Cardiac septum (tissue), 1 donor: ENCODE results near the gene MCFD2. TPM values are rescaled to one million over a fixed set of nuclear protein-coding genes. Genes with fewer than 3 reads are reported as not detected.

ENCODE experiments used
- DNase-seq: peaks from one replicate; pipeline ENCODE4 v3.0.0-alpha.2; 2020; ENCODE audit warnings: low spot score
- intact Hi-C: fragments of 100-400 bp; cut with DNase I; formaldehyde crosslinking; loops from one replicate; pipeline ENCODE4 v1.14.0; 2022
- total RNA-seq: library from RNA; stranded (reverse); fragmentation: NEBNext Ultra II Directional; extraction: Animal tissue kit (Norgen Biotek cat#: 25700); gene quantifications from one replicate; pipeline ENCODE4 v1.2.1, GENCODE V29; 2021
- donor health status: DM: no; HTN: no; CAD: no.

The MCFD2 gene
- total RNA-seq, 1 donor from 2014 or later, result 55.1 TPM

DNA sequence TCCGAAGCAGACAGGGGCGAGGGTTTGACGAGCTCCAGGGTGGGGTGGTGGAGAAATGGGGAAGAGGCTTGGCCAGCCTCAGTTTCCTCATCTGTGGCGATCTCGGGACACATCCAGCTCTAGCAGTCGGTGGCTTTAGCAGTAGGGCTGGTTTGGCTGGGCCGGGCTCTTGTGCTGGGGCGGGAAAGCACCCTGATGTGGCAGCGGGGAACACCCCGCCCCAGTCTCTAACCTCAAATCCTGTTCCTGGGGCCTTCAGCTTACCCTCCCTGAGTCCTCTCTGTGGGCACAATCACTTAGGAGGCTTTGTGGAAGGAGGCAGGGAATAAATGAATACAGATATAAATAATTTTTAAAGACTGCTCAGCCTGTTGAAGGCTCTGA lies 26.5 kb upstream of the MCFD2 start:
- no peak for DNase-seq

DNA sequence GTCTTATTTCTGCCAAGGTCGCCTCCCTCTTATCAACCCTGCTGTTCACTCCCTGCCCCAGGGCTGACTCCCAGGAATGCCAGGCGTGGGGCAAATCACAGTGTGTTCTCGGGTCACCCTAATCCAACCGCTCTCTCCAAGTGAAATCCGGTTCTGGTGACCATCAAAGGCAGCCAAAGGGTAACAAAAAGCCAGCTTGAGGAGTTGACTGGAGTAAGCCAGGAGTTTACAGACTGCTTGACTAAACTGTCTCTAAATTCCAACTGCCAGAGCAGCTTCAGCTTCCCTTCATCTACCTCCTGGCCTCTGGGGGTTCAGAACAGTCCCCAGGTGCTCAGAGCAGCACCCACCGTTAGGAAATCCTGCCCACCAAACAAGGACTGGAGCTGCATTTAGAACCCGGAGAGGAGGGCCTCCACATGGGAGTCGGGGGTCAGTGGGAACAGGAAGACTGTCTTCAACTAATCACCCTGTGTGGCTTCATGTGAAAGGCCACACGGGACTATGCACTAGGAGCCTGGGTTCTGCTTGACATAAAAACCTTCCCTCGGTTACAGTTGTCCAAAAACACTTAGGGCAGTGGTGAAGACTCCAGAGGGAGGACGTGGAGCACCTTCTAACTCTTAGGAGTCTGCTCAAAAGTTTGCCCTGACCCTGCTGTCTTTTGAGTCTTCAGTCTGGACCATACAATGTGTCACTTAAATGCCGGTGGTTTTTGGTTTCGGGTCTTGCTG lies 24.2 kb upstream of the MCFD2 start:
- intact Hi-C loops, result no loop called here
- no peak for DNase-seq

More for the DNA sequence above, 26.5 kb upstream of the MCFD2 start:
- intact Hi-C loops, result no loop called here

DNA sequence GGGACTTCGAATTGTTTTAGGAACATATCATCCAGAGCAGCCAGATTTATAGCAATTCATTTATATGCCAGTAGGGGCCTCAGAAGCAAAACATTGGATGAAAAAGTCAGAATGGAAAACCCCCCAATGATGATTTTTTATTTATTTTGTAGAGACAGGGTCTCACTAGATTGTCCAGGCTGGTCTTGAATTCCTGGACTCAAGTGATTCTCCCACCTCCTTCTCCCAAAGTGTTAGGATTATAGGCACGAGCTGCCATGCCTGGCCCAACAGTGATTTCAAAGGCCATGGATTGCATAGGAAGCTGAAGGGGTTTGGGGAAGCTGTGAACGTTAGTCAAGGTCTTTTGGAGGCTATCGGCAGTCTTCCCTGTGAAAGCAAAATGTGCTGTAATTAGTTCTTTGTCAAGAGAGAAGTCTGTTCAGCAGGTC lies 21.9 kb upstream of the MCFD2 start:
- intact Hi-C loops, result no loop called here

DNA sequence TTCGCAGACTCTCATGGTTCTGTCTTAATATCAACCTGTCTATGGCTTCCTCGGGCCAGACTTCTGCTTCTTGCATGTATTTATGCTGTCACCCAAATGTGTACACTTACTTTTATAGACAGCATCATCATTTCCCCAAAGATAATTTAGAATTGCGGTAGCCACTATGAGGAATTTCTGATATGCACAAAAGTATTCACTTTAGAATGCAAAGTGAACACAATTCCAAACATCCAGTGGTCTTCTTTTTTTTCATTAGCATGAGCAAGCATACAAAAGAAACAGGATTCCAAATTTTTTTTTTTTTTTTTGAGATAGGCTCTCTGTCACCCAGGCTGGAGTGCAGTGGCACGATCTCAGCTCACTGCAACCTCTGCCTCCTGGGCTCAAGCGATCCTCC lies 21.0 kb upstream of the MCFD2 start:
- no peak for DNase-seq
- intact Hi-C loops, result no loop called here

More for the DNA sequence above, 21.9 kb upstream of the MCFD2 start:
- DNase-seq, result no peak

DNA sequence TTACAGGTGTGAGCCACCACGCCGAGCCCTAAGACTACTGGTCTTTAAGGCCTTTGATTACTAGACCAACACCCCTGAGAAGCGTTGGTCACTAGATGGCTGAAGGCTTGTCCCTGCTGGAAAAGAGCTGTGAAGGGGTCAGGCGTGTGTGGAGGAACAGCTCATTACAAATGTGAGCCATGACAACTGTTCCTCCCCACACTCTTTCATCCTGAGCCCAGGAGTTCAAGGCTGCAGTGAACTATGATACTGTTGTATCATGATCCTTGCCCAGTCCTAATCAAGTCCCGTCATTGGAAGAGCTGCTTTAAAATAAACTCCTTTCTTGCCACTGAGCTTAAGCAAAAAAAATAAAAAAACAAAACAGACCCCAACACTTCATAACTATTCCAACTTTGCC lies 19.5 kb upstream of the MCFD2 start:
- DNase-seq, result no peak
- intact Hi-C loops, result no loop called here

DNA sequence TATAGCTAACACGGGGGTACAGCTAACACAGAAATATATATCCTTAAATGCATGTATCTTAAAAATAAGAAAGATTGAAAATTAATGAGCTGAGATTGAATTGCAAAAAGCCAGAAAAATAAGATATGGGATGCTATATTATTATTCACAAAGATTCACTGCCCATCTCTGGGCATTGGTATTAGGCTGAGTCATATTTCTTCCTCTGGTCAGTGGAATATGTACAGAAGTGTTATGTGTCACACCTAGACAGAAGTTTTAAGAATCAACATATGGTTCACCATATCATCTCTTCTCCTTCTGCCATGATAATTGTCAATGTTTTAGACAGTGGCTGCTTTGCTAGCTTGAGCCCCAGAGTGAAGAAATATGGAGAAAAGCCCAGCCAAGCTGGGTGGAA lies 14.0 kb upstream of the MCFD2 start:
- DNase-seq, result no peak
- intact Hi-C loops, result no loop called here

DNA sequence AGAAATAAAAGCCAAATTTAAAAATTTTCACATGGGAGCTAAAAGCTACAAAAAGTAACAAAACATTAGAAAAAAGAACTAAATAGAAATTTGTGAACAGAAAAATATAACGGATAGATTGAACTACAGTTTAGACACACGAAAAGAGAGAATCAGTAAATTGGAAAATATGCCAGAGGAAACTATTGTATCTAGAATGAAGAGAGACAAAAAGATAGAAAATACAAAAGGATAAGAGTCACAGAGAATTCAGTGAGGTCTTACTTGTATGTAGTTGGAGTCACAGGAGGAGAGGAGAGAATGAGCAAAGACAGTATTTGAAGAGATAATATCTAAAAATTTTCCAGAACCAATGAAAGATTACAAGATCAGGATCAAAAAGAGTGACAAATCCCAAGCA lies 11.3 kb upstream of the MCFD2 start:
- intact Hi-C loops, result no loop called here
- DNase-seq, result no peak

DNA sequence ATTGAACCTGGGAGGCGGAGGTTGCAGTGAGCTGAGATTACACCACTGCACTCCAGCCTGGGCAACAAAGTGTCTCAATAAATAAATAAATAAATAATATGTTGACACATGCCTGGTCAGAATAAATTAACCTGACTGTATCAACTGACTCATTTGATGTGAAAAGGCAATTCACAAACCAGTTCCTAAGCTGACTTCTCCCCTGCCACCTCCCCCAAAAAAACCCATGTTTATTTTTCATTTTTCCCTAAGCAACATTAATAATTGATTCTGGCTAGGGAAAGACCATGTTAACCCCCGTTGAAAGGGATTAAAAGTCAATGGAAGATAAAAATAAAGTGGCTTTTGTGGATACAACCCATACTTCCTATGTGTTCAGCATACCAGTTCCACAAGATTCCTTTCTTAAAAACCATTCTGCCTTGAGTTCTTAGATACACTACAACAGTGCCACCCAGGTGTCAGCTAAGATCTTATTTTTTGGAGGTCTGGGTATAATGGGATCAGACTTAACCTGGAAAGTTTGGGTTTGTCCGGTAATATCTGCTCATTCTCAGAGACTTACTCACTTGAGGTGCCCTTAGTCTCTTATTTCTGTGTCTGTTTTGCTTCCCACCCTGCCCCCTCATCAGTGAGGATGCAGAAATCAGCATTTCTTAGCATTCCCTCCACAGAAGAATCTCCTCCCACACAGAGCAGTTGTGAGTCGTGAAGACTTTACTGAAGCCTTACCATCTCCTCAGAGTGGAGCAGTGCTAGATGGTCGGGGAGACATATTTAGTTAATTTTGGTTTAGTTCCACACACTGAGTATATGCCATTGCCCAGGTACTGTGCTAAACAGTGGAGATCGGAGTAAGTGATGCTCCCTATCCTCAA lies 10.1 kb upstream of the MCFD2 start:
- DNase-seq, result no peak
- intact Hi-C loops, result no loop called here

DNA sequence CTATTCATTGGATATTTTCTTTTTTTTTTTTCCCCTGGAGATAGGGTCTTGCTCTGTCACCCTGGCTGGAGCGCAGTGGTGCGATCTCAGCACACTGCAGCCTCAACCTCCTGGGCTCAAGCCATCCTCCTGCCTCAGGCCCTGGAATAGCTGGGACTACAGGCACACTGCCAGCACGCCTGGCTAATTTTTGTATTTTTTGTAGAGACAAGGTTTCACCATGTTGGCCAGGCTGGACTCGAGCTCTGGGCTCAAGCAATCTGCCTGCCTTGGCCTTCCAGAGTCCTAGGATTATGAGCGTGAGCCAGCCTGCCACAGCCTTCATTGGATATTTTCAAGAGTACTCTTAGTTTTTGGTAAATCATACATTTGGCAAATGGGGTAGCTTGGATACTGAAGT lies 9.0 kb upstream of the MCFD2 start:
- intact Hi-C loops, result no loop called here
- no peak for DNase-seq

DNA sequence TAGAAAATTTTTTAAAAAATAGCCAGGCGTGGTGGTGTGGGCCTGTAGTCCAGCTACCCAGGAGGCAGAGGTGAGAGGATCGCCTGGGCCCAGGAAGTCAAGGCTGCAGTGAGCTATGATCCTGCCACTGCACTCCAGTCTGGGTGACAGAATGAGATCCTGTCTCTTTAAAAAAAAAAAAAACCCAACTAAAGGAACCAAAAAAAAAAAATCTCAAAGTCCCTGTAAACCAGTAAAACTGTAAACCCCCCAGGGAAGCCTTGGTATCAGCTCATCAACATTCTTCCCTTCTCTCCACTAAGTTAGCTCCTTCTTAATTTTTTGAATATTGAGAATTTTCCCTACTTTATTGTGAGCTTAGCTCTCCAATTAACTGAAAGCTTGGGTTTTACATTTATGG lies 8.4 kb upstream of the MCFD2 start:
- DNase-seq, result no peak
- intact Hi-C loops, result no loop called here

DNA sequence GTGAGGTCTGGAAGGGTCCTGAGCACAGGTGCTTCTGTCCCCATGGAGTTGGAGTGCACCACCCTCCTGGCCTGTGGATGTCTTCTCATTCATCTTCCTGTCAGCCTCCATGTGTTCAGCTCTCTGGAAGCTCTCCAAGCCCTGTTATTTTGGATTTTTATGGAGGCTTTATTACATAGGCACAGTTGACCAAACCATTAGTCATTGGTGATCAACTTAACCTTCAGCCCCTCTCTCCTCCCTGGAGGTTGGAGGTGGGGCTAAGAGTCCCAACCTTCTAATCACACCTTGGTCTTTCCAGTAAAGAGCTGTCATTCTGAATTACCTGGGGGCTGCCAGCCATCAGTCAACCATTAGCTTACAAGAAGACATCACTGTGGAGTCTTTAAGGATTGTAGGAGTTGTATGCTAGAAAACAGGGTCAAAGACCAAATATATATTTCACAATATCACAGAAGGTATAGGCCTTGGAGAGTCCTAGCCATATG lies 7.5 kb upstream of the MCFD2 start:
- intact Hi-C loops, result no loop called here
- no peak for DNase-seq

DNA sequence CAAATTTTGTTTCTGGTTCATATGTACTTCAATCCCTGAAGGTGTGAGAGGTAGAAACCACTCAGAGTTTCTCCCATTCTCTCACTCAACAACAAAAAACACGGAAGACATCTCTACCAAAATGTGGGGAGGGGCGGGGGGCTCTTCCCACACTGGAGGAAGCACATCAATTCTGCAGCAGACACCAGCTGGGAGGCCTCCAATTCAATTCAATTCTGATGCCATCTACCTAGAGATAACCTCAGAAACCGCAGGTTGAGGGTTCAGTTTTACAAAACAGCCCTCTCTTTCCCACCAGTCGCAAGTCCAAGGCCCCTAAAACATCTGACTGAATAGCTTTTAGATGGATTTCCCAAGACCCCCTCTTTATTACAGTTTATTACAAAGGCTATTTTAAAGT lies 7.0 kb upstream of the MCFD2 start:
- intact Hi-C loops, result no loop called here
- no peak for DNase-seq

DNA sequence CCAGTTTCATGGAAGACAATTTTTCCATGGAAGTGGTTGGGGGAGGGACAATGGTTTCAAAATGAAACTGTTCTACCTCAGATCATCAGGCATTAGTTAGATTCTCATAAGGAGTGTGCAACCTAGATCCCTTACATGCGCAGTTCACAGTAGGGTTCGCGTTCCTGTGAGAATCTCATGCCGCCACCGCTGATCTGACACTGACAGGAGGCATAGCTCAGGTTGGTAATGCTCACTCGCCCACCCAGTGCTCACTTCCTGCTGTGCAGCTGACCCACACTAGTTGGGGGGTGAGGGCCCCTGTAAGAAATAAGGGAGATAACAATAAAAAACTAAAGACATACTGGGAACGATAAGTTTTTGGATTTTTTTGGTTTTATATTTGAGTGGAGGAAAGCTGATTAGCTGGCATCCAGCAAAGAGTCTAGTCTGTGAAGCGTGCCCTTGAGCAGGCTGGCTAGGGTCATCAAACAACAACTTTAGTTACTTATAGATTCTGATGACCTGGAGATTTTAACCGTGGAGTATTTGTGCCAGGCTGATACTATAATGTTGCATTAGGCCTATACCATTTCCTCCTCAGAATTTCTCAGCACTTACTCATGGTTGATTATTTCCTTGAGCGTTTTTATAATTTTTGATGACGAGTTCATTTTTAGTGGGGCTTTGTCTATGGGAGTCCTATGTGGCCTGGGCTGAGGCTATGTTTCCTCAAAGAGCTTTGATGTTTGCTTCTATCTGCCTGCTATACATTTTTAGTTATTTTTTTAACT lies 6.3 kb upstream of the MCFD2 start:
- intact Hi-C loops, result no loop called here
- no peak for DNase-seq

DNA sequence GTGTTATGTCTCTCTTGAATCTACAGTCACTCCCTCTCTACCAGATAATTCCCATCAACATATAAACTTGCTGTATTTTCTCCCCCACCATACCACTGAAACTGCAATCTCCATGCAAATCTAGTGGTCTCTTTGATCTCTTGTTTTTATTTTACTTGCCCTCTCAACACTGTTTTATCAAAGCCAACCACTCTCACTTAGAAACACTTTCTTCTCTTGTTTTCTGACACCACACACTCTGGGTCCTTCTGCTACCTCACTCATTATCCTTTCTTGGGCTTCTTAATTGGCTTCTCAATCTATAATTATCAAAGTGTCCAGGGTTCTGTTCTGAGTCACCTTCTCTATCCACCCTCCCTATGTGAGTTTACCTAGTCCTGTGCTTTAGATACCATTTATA lies 2.0 kb upstream of the MCFD2 start:
- intact Hi-C loops, result loop anchor here (2.0 kb wide), 1 partner anchor 405 kb away; no protein-coding TSS in a partner anchor
- no peak for DNase-seq

DNA sequence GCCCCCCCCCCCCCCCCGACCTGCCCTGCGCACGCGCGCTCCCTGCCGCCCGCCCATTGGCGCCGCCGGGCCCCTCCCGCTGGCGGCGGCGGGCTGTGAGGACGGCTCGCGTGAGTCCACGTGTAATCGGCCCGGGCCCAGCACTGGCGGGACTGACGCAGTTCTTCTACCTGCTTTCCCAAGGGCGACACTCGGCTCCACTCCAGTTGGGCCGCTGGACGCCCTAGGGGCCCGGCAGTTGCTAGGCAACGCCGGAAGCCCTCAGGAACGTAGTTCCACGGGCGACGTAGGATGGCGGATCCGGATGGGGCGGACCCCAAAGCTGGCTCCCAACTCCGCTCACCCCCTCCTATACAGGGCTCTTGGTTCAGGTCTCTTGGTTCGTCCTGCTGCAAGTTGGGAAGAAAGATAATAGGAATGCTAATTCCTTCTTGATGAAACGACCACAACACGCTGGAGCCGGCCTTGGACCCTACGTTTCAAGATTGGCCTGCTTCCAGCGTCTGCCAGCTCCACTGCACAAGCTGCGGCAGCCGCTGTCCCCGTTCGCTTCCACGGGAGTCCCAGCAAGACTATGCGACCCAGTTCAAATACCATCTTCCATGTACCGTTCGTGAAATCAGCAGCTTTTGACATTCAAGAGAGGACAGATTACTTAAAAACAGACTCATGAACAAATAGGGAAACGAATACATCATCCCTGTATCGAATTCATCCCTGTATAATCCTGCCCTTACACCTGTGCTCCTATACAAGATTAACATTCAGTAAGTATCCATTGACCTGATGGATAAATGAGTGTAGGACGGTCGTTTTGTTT lies 415 bp upstream of the MCFD2 start:
- intact Hi-C loops, result no loop called here
- peak; percentile 94 for DNase-seq

DNA sequence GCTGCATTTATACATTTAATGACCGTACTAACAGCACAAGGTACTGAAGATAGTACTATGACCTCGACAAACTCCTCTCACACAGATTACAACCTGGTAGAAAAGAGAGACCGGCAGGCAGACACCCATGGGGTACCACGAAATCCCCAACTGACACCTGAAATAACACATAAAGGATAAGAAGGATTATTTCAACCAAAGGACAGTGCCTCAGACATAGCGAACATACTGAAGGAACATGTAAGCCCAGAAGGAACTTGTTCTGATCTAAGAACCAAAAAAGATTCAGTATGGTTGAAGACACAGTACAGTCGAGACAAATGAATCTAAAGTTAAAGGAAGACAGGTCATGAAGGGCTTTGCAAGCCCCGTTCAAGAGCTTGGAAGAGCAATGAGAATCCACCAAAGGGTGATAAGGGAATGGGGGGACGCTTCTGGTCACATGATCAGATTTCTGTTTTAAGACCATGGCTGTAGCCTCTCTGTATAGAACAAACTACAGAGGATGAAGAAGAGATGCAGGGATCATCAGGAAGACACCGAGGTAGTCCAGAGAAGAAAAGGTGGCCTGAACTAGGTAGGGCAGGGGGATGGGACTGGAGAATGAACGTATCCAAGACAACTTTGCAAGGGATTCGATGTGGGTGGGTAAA lies 902 bp downstream of the MCFD2 start:
- no peak for DNase-seq
- intact Hi-C loops, result no loop called here

DNA sequence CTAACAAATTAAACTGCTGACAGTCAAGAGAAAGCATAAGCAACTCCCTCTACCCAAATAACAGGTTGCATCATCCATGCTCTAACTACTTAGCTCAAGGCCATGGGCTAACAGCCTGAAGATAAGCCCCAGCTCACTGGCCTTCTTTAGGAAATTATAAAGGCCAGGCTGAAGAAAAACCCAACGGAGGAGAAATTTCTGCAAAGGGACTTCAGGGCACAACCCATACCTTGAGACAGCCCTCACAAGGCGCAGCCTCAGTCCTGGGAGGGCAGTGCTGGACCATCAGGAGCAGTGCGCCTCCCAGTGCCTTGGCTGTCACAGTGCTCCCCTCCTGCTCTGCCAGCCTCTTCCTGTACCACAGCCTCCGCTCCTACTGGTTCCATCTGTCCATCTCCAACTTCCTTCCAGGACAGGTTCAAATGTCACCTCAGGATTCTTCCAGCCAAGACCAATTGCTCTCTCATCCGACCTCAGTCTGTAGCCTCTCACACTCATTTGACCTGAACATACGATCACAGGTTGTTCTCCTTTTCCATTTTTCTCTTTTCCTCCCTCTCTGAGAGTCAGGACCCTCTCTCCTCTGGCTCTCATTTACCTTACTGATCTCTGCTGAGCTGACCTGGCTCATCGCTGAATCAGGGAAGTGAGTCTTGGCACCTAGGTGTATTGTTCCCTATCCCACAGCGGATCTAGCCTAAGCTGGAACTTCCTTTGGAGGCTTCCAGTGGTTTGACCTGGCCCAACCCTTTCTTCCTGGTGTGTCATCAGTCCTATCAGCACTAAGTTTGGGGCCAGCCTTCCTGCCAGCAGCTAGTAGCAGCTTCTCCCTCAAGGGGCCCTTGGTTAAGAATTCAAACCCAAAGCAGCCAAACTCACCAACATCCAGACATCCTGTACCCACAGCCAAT lies 1.9 kb downstream of the MCFD2 start:
- intact Hi-C loops, result no loop called here

More for the DNA sequence above, 1.9 kb downstream of the MCFD2 start:
- DNase-seq, result no peak
